ENCODE measurements around the gene NDUFA7.
A peak's percentile ranks its signal among the peaks of the same experiment; 100 is the strongest.

GRCh38 chr19:8340341-8341096, 19.3 kb upstream of the NDUFA7 start:
- TF ChIP-seq POLR2A (IDR thresholded peaks at IDR 0.05) (no peak), CTCF (IDR thresholded peaks at IDR 0.05) (peak in 3 of 6 experiments; percentile 12 to 27 (median 13))

All from Peyer's patch (tissue), 4 donors.